Measurements from ENCODE around the gene CCDC83. TPM values are rescaled to one million over a fixed set of nuclear protein-coding genes. Genes with fewer than 3 reads are reported as not detected.
"Not testable (repeated sequence)": the region's sequence is repeated elsewhere in the genome, so short reads cannot be mapped to it uniquely, and the experiment has no call there.

The CCDC83 gene
- total RNA-seq, 1 donor from 2014 or later, result not detected

DNA sequence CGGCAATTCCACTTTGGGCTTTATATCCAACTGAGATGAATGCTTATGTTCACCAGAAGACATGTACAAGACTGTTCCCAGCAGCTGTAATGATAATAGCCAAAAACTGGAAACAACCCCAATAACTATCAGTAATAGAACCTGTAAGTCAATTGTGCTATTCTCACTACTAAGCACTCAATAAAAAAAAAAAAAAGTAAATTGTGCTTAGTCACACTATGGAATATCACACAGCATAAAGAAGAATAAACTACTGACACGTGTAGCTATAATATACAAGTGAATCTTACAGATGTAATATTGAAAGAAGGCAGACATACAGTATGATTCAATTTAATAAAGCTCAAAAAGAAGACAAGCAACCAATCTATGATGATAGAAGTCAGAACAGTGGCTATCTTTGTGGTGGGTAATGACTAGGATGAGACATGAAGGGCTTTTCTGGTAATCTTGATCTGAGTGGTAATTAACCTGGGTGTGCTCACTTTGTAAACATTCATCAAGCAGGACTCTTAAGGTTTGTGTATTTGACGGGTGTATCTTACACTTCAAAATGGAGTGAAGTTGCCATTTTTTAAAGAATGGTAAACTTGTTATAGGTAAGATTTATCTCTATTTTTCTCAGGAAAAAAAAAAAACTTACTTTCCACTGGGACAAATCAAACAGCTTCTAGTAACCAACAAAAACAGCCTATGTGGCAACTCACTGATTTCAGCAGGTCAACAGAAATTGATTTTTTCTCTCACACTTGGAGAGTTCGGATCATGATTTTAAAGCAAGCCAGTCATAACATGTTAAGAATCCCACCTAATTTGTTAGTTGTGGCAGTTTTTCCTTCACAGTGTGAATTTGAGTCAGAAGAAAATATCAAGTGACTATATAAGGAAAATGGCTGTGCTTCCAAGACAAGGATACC is 84.2 kb downstream of the CCDC83 start:
- DNase-seq (ENCODE audit: low read depth in 2 of 2), result no peak

- peak; percentile 45 to 74 for DNase-seq (ENCODE audit: low read depth in 2 of 2)
Measured at GRCh38 chr11:85941380-85941973, 86.3 kb downstream of the CCDC83 start.

DNA sequence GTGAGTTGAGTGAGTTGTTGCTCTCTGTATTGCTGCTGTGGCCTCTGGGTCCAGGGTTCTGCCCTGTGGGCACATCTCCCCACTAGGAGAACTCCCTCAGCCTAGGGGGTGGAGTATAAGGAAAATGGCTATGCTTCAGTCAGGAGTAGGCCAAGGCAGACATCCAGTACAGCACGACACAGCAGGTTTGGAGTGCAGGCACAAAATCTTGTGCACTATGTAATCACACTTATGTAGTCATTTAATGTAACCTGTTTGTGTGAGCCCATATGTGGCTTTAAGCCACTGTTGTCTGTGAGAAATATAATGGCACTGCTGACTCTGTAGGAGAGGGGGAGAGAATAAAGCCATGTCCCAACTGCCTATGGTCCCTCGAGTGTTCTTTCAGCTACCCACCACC is 90.1 kb downstream of the CCDC83 start:
- DNase-seq (ENCODE audit: low read depth in 2 of 2), result no peak

- DNase-seq (ENCODE audit: low read depth in 2 of 2), result no peak
Measured at GRCh38 chr11:85945788-85946187, 90.6 kb downstream of the CCDC83 start.

- DNase-seq (ENCODE audit: low read depth in 2 of 2), result no peak
Measured at GRCh38 chr11:85946221-85946620, 91.0 kb downstream of the CCDC83 start.

DNA sequence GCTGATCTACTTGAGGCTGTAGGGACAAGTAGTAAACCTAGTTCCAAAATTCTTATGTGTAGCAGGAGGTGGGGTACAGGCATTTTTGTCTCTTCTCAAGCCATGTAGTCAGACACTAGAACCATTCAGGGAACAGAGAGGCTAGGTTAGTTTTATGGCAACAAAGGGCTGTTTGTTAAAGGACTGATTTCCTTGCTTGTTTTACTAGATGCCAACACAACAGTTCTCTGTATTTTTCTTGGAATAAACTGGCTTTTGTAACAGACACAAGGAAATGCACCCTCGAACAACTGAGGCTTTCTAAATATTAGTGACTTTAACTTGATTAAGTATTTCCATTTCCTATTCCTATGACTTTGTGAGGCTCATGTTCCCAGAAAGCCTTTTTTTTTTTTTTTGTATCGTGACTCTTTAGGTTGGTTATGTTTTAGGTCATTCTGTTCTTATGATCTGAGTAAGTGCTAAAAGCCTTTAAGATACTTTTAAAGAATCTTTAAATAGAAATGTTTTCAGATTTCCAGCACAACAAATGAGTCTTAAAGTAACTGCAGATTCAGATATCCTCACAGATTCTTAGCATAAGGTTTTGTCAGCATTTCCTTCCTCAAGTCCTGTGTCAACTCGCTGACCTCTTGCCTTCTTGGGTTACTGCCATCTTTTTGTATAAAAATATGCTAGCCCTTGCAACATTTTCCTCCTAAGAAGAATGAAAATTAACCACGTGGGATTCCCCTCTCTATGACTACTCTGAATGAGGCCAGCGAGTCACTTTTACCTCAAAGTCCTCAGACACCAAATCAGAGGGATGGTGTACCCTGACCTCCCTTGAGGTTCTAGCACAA is 92.5 kb downstream of the CCDC83 start:
- DNase-seq (ENCODE audit: low read depth in 2 of 2), result peak in 1 of 2 donors; percentile 90

DNA sequence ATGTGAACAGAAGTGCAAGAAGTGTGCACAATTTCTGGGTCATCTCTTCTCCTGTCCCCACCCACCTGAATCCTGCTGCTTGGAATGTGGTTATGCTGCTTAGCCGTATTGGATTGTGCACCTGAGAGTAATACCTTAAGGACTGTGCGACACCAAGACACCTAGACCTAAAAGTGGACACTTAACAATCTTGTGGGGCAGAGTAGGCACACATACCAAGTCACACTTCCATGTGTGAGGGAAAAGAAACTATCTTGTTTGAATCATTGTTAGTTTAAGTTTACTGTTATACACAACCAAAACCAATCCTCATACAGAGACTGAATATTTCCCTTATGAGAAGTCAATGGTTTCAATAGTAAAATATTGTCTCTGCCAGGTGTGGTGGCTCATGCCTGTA is 93.7 kb downstream of the CCDC83 start:
- DNase-seq (ENCODE audit: low read depth in 2 of 2), result no peak

DNA sequence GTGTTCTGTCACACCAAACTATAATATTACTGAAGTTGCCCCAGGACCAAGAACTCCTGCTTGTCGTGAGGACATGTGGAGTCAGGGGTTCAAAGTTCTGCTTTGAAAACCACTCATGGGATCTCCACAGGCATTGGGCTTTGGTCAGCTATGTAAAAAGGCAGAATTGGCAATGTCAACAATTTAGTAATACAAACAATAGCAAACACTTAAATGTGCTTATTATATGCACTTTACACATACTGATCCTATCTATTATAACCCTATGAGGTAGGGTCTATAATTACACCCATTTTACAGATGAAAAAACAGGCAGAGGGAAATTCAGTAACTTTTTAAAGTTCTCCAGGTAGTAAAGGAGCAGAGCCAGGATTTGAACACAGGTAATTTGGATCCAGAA is 94.6 kb downstream of the CCDC83 start:
- DNase-seq (ENCODE audit: low read depth in 2 of 2), result no peak

- DNase-seq (ENCODE audit: low read depth in 2 of 2), result no peak
Measured at GRCh38 chr11:85950317-85951048, 95.3 kb downstream of the CCDC83 start.

DNA sequence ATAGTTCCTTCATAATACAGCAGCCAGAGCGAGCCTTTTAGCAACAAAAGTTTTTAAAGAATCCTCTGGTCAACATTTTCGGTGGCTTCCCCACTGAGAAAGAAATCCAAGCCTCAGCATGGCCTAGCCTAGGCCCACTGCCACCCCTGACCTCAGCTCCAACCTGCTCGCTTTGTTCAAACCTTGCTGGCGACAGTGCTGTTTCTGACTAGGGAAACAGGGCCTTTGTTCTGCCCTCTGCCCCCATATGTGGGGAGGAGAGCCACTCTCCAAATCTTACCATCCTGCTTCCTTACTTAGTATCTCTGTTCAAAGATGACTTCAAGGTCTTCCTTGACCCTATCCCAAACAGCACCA is 95.8 kb downstream of the CCDC83 start:
- DNase-seq (ENCODE audit: low read depth in 2 of 2), result no peak

- DNase-seq (ENCODE audit: low read depth in 2 of 2), result no peak
Measured at GRCh38 chr11:85951428-85952107, 96.4 kb downstream of the CCDC83 start.

DNA sequence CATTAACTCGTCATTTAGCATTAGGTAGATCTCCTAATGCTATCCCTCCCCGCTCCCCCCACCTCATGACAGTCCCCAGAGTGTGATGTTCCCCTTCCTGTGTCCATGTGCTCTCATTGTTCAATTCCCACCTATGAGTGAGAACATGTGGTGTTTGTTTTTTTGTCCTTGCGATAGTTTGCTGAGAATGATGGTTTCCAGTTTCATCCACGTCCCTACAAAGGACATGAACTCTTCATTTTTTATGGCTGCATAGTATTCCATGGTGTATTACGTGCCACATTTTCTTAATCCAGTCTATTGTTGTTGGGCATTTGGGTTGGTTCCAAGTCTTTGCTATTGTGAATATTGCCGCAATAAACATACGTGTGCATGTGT is 96.9 kb downstream of the CCDC83 start:
- DNase-seq (ENCODE audit: low read depth in 2 of 2), result not testable (repeated sequence)

- no peak for DNase-seq (ENCODE audit: low read depth in 2 of 2)
Measured at GRCh38 chr11:85953491-85954143, 98.4 kb downstream of the CCDC83 start.

DNA sequence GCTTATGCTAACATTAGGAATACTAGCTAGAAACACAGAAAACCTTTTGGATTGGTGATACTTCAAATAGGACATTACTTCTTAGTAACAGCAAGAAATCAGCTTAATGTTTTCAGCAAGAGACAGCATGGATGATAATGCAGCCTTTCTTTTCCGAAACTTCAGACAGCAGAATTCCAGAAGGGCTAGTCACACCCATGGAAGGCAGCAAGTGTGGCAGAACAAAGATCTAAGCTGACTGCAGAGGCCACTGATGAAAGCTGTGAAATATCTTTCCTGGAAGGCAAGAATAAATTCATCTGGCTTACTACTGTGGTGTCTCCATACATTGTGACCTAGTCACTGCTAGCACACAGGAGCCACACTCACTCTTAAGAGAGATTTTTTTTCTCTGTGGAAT is 100.3 kb downstream of the CCDC83 start:
- DNase-seq (ENCODE audit: low read depth in 2 of 2), result no peak

DNA sequence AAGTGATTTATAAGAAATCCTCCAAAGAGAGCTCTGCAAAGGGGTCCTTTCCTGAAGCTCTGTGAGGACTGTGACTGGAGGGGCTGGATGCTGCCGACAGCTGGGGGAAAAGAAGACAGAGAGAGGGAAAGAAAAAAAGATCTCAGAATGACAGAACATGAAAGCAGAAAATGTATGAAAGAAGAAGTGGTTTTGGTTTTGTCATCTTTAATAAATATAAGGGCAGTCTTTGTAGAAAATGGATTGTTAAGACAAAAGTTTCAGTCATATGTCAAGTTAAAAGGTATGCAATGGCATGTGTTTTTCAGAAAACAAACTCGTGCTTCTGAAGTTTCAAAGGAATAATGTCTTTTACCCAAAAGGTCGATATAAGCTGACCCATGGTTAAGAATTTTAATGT is 105.5 kb downstream of the CCDC83 start:
- no peak for DNase-seq (ENCODE audit: low read depth in 2 of 2)

DNA sequence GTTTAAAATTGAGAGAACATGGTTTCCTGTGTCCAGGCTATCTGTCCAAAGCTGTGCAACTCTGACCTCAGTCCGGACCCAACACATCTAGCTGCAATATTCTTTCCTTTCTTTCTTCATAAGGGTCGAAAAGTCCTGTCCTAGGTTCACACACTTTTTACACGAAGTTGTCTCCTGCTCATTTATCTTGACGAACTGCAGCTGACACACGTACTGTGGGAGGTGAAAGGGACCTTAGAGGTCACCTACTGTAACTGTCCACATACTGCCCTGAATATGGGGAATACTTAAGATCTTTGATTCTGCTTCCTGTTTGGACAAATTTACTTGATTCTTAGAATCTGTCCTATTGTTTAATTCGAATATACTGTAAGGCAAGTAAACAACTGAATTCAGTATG is 105.9 kb downstream of the CCDC83 start:
- no peak for DNase-seq (ENCODE audit: low read depth in 2 of 2)

- DNase-seq (ENCODE audit: low read depth in 2 of 2), result peak in 1 of 2 donors; percentile 91
Measured at GRCh38 chr11:85961930-85962363, 106.8 kb downstream of the CCDC83 start.

DNA sequence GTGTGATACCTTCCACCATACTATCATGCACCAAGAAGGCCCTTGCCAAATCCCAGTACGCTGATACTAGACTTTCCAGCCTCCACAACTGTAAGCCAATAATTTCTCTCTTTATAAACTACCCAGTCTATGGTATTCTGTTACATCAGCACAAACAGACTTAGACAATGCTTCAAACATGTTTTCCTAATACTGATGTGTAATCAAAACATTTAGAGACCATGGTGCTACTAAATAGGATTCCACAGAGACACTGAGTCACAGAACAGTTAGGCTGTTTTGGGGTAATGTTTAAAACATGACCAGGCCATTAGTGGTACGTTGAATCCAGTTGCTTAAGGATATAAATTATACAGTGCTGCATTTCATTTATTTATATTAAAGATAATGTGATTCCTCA is 110.0 kb downstream of the CCDC83 start:
- DNase-seq (ENCODE audit: low read depth in 2 of 2), result no peak

DNA sequence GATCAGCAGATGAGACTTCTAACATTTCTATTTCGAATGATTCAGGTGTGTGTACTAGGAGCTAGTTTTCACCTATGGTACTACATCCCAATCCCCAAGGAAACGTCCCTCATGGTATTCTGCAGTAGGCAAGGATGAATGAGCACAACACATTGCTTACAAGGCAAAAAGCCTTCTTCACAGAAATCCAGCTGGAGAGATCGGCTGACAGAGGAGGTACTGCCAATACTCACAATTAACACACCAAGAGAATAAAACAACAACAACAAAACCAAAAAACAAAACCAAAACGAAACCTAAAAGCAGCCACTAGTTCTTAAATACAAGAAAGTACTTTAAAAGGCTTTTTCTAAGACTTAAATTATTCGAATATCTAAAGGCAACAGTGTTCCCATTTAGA is 112.3 kb downstream of the CCDC83 start:
- no peak for DNase-seq (ENCODE audit: low read depth in 2 of 2)

Measured in dermis microvascular lymphatic vessel endothelial cell (primary cell).